Left kidney (tissue), 2 donors: ENCODE measurements around the gene BSG. TPM values are rescaled to one million over a fixed set of nuclear protein-coding genes. Genes with fewer than 3 reads are reported as not detected.

Source experiments
- DNase-seq: peaks from one replicate; pipeline ENCODE4 v3.0.0-alpha.2; 2013
- polyA plus RNA-seq: library from polyadenylated mRNA; unstranded; fragments of 120-200 nt; gene quantifications from one replicate; pipeline ENCODE4 v1.2.1, GENCODE V29; 2013; ENCODE audit not compliant: insufficient read length

Gene BSG
- polyA plus RNA-seq, 1 donor = 366 TPM

DNA sequence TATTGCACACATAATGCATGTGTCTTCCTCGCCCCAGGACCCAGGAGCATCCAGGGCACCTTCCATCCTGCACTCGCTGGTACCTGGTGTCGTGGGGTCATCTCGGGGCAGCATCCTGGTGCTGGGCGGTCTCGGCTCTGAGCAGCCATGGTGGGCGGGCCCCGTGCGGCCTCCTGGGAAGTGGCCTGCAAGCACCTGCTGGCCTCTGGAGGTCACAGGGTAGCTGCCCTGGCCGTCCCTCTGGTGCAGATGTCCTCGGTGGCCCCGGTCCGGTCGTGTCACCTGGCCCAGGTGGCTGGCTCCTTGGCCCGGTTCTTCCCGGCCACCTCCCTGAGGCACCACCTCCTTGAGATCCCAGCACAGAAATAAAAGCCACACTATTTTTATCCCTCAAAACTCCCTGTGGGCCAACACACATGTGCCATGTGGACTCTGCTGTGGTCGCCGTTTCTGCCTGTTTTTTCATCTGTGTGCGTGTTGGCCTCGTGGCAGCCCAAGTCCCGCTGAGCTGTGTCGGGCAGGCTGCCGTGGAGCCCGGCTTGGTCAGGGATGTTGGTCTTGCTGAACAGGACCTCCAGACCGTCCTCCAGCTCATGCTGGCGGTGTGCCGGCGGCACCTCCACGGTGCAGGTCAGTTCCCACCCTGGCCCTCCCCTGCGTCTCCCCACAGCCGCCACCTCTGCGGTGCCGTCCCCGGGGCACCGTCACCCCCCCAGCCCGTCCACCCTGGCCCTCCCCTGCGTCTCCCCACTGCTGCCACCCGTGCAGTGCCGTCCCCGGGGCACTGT lies 33.6 kb upstream of the BSG start:
- no peak for DNase-seq

DNA sequence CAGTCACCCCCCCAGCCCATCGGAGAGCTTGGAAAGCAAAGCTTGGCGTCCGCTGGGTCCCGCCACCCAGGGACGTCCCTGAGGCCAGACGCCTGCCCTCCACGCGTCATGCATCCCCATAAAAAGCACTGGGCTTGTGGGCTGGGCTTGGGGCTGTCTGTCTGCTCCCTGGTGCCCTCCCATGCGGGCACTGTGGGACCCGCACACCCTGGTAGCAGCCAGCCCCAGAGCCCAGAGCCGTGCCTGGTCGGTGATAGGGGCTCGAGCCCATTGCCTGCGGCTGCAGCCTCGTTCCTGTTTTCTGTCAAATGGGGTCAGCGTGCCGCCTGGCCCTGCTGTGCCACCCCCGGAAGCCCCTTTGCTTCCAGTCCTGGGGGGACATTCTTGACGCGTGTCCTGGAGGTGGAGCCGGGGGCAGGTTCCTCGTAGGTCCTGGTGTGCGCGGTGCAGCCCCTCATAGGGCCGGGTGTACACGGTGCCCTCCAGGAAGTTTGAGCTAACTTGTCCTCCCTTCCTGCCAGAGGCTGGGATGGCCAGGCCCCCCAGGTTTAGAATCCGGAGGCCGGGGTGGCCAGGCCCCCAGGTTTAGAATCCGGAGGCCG lies 32.9 kb upstream of the BSG start:
- DNase-seq = no peak

DNA sequence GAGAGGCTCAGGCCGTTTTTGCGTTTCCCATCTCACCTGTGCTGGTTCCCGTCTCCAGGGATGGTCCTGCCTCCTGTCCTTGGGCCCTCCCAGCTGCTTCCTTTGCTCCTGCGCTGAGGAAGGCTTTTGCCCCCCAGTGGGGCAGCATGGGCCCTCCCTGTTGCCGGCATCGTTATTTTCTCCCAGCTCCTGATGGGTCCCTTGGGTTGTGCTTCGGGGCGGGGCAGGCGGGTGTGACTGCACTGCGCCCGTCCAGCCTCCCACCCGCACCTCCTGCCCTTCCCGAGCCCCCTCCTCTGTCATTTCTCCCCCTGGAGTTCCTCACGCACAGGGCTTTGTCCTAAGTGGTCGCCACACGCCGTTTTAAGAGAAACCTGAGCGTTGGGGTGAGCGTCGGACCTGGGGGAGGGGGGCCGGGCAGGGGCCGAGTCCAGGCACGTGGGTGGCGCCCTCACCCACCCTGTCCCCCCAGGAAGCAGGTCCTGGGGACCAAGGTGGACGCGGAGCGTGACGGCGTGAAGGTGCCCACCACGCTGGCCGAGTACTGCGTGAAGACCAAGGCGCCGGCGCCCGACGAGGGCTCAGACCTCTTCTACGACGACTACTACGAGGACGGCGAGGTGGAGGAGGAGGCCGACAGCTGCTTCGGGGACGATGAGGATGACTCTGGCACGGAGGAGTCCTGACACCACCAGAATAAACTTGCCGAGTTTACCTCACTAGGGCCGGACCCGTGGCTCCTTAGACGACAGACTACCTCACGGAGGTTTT lies 31.3 kb upstream of the BSG start:
- no peak for DNase-seq

DNA sequence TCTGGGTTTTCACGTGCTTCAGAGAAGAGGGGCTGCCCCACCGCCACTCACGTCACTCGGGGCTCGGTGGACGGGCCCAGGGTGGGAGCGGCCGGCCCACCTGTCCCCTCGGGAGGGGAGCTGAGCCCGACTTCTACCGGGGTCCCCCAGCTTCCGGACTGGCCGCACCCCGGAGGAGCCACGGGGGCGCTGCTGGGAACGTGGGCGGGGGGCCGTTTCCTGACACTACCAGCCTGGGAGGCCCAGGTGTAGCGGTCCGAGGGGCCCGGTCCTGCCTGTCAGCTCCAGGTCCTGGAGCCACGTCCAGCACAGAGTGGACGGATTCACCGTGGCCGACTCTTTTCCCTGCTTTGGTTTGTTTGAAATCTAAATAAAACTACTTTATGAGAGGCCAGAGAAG lies 30.7 kb upstream of the BSG start:
- no peak for DNase-seq

DNA sequence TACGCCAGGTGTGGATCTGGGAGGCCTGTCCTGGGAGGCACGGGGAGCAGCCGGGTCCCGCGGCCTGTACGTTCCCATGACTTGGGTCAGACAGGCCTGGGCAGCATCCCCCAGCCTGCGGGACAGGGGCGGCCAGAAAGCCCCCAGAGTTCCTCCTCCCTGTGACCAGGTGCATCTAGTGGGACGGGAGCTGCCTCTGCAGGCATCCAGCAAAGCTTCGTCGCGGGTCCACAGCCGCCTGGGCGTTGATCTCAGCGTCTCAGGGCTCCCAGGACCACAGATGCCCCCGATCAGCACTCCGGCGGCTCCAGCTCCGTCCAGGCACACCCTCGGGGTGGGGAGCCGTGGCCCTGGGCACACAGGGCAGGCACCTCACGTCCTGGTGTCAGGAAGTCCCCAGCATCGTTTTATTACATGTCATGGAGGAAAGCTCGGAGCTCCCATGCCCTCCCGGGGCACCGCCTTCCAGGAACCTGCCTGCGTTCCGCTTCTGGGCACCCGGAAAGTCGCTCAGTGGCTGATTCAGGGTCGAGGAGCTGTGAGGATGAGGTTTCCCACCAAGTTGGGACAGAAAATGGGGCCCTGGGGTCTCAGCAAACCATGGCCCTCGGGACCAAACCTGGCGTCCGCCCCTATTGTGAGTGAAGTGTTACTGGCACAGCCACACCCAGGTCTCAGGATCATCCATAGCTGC lies 30.1 kb upstream of the BSG start:
- DNase-seq = no peak

DNA sequence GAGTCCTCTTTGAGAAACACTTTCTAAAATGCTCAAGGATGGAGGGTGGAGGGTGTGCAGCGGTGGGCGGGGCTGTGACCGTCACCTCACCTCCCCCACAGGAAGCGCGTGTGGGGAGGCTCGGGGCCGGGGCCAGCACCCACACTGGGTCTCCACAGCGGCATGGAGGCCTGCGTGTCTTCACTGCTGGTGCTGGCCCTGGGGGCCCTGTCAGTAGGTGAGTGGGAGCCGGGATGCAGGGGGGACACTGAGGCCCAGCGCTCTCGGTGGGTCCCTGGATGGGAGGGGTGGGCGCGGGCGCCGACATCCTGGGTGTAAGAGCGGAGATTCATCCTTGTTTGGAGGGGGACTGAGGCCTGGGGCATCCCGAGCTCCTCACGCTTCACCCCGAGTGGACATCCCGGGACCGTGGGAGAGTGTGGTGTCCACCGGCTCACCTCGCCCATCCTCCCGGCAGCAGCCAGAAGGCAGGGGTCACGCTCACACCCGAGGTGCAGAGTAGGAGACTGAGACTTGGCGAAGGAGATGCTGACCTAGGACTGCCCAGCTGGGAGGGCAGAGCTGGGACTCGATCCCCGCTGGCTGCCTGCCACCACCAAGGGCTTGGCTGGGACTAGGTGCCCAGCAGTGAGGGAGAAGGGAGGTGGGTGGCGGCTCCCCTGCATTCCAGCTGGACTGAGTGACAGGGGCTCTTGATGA lies 28.3 kb upstream of the BSG start, which contains the start of gene GZMM:
Gene GZMM (plus strand): TSS at position 144 of the 699 bp plus-strand sequence. CDS start 19 bp downstream, at position 163.
- DNase-seq = no peak

DNA sequence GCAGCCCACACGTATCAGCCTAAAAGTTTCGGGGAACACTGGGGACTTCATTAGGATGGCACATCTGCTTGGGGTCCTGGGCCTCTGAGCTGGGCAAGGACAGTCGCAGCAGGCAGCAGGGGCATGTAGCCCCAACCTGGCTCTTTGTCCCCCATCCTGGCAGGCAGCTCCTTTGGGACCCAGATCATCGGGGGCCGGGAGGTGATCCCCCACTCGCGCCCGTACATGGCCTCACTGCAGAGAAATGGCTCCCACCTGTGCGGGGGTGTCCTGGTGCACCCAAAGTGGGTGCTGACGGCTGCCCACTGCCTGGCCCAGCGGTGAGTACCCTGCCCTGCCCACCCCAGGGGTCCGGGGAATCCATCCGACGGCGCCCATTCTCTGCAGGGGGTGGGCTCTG lies 25.3 kb upstream of the BSG start:
- no peak for DNase-seq

DNA sequence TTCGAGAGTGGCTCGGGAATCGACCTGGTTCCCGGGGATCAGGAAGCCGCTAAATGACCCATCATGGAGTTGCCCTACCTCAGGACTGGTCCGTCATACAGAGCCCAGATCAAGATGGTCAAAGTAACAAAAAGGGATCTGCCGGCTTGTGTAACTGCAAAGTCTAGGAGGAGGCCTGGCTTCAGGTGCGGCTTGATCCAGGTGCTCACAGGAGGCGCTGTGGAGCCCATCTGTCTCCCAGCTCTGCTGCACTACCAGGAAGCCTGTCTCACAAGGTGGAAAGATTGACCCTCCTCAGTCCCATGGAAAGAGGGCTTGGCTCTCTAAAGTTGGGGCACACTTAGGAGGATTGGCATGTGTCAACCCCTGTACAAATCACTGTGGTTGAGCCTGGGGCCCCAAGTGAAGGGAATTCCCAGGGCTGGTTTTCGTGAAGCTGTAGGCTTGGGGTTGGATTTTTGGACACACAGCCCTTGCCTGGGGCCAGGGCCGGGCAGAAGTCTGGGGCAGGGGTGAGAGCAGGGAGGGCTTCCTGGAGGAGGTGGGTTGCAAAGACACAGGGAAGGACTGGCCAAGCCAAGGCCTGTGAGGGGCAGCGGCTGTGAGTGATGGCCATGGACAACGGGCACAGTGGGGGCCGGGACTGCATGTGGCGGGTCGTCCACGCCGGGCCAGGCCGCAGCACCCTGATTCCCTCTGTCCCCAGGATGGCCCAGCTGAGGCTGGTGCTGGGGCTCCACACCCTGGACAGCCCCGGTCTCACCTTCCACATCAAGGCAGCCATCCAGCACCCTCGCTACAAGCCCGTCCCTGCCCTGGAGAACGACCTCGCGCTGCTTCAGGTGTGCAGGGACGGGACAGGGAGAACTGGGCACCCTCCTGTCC lies 24.3 kb upstream of the BSG start:
- no peak for DNase-seq

DNA sequence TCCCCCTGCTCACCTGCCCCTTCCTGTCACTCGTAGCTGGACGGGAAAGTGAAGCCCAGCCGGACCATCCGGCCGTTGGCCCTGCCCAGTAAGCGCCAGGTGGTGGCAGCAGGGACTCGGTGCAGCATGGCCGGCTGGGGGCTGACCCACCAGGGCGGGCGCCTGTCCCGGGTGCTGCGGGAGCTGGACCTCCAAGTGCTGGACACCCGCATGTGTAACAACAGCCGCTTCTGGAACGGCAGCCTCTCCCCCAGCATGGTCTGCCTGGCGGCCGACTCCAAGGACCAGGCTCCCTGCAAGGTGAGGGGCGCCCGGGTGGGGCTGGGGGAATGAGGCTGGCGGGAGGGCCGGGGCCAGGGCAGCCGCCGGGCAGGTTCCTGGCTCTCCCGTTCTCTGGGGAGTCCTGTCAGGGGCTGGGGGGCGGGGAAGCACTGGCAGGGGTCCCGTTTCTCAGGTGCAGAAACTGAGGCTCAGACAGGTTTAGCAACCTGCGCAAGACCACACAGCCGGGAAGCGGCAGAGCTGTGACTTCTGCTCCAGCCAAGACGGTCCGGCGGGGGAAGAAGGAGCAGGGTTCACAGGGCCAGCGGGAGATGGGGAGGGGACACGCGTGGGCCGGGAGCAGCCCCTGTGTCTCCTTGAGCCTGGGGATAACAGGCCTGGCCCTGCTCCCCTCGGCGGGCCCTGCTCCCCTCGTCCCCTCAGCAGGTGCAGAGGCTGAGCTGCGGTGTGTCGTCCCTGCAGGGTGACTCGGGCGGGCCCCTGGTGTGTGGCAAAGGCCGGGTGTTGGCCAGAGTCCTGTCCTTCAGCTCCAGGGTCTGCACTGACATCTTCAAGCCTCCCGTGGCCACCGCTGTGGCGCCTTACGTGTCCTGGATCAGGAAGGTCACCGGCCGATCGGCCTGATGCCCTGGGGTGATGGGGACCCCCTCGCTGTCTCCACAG lies 23.2 kb upstream of the BSG start:
- DNase-seq = no peak

DNA sequence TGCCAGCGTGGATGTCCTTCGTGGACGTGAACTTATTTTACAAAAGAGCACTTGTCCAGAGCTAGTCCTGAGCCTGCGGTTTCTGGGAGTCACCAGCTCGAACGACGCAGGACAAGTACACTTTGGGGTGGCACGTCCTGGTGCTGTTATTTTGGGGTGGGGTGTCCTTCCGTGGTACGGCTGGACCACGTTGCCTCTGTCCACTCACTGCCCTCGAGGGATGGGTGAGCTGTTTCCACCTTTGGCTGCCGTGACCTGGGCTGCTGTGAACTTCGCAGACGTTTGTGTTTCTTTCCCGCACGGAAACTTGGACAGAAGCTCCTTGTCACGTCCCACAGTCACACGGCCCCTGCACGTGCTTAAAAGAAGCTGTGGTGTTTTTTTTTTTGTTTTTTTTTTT lies 17.6 kb upstream of the BSG start:
- DNase-seq = no peak

DNA sequence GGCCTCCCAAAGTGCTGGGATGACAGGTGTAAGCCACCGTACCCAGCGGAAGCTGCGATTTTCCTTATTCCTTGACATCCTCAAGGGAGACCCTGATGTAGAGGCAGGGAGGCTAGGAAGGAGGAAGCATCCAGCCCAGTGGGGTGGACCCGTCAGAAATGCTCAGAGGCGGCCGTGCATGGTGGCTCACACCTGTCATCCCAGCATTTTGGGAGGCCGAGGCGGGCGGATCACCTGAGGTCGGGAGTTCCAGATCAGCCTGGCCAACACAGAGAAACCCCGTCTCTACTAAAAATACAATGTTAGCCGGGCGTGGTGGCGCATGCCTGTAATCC lies 17.0 kb upstream of the BSG start:
- DNase-seq = no peak

DNA sequence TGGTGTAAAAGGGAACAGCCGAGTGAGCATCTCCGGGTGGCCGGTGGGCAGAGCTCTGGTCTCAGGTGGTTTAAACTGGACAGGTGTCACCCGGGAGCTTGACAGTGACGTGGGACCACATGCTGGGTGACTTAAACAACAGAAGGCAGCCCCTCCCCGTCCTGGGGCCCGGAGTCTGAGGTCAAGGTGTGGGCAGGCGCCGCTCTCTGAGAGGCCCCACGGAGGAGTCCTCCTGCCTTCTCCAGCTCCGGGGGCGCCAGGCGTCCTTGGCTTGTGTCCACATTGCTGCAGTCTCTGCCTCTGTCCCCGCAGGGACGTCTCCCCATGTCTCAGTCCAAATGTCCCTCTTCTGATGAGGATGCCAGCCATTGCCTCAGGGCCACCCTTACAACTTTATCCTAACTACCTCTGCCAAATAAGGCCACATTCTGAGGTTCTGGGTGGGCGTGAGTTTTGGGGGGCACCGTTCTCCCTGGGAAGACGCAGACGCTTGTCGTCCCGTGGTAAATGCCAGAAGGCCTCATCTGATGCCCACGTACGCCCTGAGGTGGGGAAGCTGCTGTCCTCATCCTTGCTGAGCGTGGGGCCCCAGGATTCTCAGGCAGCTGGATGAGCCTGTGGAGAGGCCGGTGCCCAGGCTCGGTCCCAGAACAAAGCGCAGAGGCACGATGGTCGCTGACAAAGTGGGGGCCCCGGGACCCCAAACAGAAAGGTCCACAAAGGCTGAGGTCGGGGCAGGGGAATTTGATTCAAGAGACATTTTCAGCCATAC lies 15.6 kb upstream of the BSG start:
- no peak for DNase-seq

DNA sequence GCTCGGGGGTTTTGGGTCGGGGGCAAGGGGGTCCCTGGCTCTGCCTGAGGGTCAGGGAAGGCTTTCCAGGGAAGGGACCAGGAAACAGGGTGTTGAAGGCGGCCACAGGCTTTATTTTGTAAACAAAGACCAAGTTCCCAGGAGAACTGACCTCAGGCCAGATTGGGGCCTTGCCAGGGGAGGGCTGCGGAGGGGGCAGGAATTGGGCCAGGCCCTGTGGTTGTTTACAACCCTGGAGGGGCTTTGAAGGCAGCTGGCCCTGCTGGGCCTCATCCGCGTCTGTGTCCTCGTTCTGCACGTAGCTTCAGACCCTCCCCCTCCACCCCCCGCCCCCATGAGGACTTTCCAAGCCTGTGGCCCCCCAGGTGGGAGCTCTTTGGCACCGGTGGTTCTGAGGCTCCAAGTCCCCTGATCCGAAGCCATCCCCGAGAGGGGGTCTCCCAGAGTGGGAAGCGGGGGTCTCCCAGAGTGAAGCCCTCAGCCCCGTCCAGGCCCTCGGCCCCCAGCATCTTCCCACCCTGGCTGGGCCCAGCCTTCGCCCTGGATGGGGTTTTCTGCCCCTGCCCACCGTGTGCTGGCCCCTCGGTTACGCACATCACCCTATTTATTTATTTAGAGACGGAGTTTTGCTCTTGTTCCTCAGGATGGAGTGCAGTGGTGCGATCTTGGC lies 13.5 kb upstream of the BSG start:
- no peak for DNase-seq

DNA sequence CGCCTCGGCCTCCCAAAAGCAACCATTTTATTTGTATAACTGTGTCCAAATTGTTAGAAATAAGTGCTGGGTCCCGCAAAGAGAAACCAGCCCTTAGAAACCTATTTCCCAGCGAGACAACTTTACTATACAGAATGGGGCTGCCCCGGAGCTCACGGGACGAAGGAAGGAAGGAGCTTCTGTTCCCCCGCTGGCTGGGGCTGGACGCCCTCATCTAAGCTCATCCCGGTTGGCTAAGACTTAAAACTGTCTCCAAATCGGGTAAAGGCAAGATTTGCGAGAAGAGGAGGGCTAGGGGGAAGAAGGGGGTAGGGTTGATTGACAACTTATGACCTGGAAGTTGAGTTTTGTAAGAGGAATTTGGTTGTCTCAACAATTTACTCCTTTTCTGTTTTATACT lies 12.3 kb upstream of the BSG start:
- no peak for DNase-seq

DNA sequence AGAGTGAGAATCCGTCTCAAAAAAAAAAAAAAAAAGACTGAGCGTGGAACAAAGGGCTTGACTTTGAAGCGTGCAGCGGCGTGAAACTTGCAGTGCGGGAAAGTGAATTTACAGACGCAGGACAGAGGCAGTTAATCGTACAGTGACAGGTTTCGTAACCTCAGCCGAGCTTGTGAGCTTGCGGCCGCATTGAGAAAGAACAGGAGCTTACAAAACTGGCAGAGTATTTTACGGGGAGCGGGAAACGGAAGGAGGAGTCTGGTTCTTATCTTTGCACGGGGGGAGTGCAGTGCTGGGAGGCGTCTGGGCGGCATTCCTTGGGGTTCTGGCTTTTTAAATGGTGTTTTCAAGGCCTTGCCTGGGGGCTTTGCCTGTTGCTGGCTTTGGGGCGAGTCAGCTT lies 6.0 kb upstream of the BSG start:
- no peak for DNase-seq

DNA sequence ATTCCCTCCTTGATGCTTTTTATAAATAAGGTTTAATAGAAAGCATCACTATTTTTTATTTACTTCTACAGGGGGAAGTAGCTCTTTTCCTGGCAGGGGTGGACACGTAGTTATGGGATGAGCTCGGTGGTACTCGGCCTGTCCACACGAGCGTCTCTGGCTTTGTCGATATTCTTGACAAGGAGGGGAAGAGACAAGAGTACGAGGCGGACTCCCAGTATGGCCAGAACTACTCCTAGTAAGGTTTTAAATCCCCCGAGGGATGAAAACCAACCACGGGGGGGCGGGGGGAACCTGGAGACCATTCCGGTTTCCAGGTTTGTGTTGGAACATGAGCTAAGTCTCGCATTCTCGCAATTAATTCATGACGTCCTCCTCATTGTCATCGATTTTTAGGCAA lies 5.6 kb upstream of the BSG start:
- no peak for DNase-seq

DNA sequence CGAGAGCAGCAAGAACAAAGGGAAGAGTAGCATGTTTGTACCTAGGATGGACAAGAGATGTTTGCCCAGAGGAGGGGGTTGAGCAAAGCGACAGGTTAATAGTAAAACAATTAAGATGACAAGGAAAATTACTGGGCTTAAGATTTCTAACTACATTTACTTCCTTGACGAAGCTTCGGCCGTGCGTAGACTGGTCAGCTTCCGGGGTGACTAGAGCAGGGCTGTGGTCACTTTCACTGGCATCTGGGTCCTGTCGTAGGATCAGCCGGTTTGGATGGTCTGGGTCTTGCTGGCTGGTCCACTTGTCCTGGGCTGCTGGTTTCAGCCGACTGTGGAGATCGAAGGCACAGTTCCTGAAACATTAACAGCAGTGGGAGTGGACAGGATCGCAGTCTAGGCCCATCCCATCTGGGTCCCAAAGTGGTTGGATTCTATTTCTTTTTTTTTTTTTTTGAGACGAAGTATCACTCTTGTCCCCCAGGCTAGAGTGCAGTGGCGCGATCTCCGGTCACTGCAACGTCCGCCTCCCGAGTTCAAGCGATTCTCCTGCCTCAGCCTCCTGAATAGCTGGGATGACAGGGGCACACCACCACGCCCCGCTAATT lies 5.0 kb upstream of the BSG start:
- DNase-seq = no peak

DNA sequence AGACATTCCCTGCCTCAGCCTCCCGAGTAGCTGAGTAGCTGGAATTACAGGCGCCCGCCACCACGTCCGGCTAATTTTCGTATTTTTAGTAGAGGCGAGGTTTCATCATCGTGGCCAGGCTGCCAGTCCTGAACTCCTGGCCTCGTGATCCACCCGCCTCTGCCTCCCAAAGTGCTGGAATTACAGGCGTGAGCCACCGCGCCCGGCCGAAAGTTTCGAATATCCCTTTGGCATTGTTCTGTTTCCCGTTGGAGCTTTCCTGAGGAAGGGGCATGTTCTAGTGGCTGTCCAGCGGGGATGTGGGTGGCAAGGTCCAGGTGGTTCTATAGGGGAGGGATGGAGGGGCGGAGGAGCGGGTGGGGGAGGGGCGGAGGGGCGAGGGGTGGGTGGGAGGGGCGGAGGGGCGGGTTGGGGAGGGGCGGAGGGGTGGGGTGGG lies 2.1 kb upstream of the BSG start:
- no peak for DNase-seq
